Embryonic facial prominence (tissue), 1 donor: Measurements from ENCODE around the gene LGALS9B.
"Not testable (repeated sequence)": the region's sequence is repeated elsewhere in the genome, so short reads cannot be mapped to it uniquely, and the experiment has no call there.

ENCODE experiments used
- DNase-seq: peaks from one replicate; pipeline ENCODE4 v3.0.0-alpha.2; 2016; ENCODE audit errors: extremely low spot score

Gene LGALS9B

DNA sequence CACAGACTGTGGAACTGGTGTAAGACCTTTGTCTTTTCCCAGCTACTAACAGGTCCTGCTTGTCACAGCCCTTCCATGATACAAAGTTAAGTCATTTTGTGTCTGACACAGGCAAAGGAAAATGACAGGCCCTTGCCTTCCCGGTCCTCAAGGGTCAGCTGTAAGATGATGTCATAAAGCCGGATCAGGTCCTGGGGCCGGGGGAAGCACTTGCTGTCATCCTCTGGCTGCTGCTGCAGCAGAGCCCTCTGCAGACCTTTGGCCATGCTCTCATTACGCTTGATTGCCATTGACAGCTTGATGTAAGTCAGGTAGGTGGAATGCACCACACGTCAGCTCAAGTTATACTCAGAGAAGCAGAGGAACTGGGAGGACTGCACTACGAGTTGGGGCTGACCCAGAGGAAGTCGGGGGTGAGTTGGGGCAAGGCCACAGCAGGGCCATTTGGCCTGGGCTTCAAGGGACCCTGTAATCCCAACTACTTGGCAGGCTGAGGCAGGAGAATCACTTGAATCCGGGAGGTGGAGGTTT is 50.9 kb downstream of the LGALS9B start:
- DNase-seq: not testable (repeated sequence)

- not testable (repeated sequence) for DNase-seq
These were observed 51.9 kb downstream of the LGALS9B start for GRCh38 chr17:20415479-20415878.

DNA sequence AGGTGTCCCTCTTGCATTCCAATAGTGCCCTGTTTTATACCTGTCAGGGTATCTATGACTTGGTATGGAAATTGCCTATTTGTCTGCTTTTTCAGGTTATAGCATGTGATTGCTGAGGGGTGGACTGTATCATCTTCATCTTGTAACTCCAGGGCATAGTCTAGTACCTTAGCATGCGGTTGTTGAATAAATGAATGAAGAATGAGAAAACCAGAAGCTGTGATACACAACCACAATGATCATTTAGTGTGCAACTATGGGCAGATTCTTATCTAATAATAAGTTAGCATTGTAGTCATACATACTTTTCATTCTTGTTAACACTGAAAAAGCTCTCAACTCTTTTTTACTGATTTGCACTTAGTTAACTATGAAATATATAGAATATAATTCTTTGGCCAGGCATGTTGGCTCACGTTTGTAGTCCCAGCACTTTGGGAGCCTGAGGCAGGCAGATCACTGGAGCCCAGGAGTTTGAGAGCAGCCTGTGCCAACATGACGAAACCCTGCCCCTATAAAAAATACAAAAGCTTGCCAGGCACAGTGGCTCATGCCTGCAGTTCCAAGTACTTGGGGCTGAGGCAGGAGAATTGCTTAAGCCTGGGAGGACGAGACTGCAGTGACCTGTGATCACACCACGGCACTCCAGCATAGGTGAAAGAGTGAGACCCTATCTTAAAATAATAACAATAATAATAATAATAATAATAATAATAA is 65.9 kb downstream of the LGALS9B start:
- not testable (repeated sequence) for DNase-seq

GRCh38 chr17:20400559-20401305 is 66.6 kb downstream of the LGALS9B start:
- DNase-seq: not testable (repeated sequence)
